K562 (cell line): ENCODE measurements around the gene NRM. TPM values are rescaled to one million over a fixed set of nuclear protein-coding genes. Genes with fewer than 3 reads are reported as not detected.

ENCODE experiments used
- ATAC-seq: fragments of 200-7000 bp; cut with Tn5 transposase; 3 replicates; pipeline ENCODE4 v1.9.1; 2020; ENCODE audit warnings: moderate library complexity
- BruUV-seq: library from RNA; stranded (reverse); fragments of 400-500 nt; replicated peaks from 2 replicates; lab custom pipeline; 2021; lab: Mats Ljungman, UMichigan
- CTCF ChIA-PET: fragments of 300-600 bp; formaldehyde crosslinking; extraction: SDS; loops from one replicate; lab custom pipeline; 2021; ENCODE audit warnings: low intra/inter-chr PET ratio; lab: Yijun Ruan, JAX
- POLR2A ChIA-PET: fragments of 300-600, 350-650 bp; sonication (Branson Sonifier 250); formaldehyde crosslinking; extraction: SDS; loops from one replicate; lab custom pipeline; 2021; ENCODE audit warnings: antibody characterized with exemption, inconsistent platforms; lab: Yijun Ruan, JAX
- DNase-seq, 4 experiments: peaks; one replicate each; pipeline versions ENCODE4 v3.0.0 to v3.0.0-alpha.2; 2011 to 2018; ENCODE audit warnings: low spot score in 3 of 4, mixed read lengths in 3 of 4; ENCODE audit errors: extremely low read depth in 1 of 4
- FAIRE-seq: peaks from 2 replicates; lab custom pipeline; 2011; peaks lifted over from hg19 to GRCh38; lab: Jason Lieb, UNC
- H2AFZ ChIP-seq: 2 replicates; pipeline ENCODE4 v1.6.0; 2011; ENCODE audit warnings: low read depth, low read length, control low read depth, inconsistent platforms
- H3K27ac ChIP-seq: fragments of 200-600 bp; 3 replicates; pipeline ENCODE4 v1.8.0; 2011; ENCODE audit warnings: low read depth, mild to moderate bottlenecking, control low read depth, inconsistent platforms, low read length, moderate library complexity, mixed read lengths; ENCODE audit errors: extremely low read depth
- H3K27me3 ChIP-seq, 2 experiments: fragments of 300-600 bp in 1 of 2; 2 replicates in 1 of 2; 3 replicates in 1 of 2; pipeline versions ENCODE4 v1.6.0 to v1.8.0; 2011; ENCODE audit warnings: inconsistent platforms in 2 of 2, low read length in 2 of 2, mild to moderate bottlenecking in 1 of 2, mixed read lengths in 1 of 2, moderate library complexity in 1 of 2; ENCODE audit not compliant: control insufficient read depth in 2 of 2, insufficient read depth in 2 of 2
- H3K36me3 ChIP-seq: fragments of 300-600 bp; 3 replicates; pipeline ENCODE4 v1.8.0; 2011; ENCODE audit warnings: mild to moderate bottlenecking, low read length, inconsistent platforms; ENCODE audit not compliant: control insufficient read depth, insufficient read depth
- H3K4me1 ChIP-seq, 2 experiments: fragments of 200-600 bp in 1 of 2; replicated peaks in 1 of 2; 2 replicates in 1 of 2; 3 replicates in 1 of 2; pipeline versions ENCODE4 v1.5.1 to v1.8.0; 2011; ENCODE audit warnings: inconsistent platforms in 2 of 2, low read length in 2 of 2, mild to moderate bottlenecking in 1 of 2, mixed read lengths in 1 of 2, moderate library complexity in 1 of 2; ENCODE audit not compliant: control insufficient read depth in 2 of 2, insufficient read depth in 2 of 2
- H3K4me2 ChIP-seq: 2 replicates; pipeline ENCODE4 v1.6.1; 2011; ENCODE audit warnings: low read length, control low read depth, inconsistent platforms, mixed read lengths; ENCODE audit not compliant: insufficient read depth
- H3K4me3 ChIP-seq: fragments of 200-600 bp; sonication (generic), shearing (Covaris generic); 2 replicates; pipeline ENCODE4 v1.5.1; 2016; ENCODE audit warnings: control low read depth, inconsistent platforms
- H3K79me2 ChIP-seq: fragments of 200-600 bp; 3 replicates; pipeline ENCODE4 v1.8.0; 2011; ENCODE audit warnings: low read length, inconsistent platforms; ENCODE audit not compliant: control insufficient read depth, insufficient read depth
- H3K9ac ChIP-seq, 2 experiments: 2 replicates each; pipeline versions ENCODE4 v1.6.0 to v1.6.1; 2011; ENCODE audit warnings: low read depth in 2 of 2, low read length in 2 of 2, control low read depth in 1 of 2, inconsistent platforms in 1 of 2, mild to moderate bottlenecking in 1 of 2, mixed read lengths in 1 of 2; ENCODE audit not compliant: insufficient read depth in 1 of 2
- H3K9me1 ChIP-seq: one replicate; pipeline ENCODE4 v1.6.0; 2011; ENCODE audit warnings: inconsistent platforms, mild to moderate bottlenecking, low read length, moderate library complexity; ENCODE audit not compliant: control insufficient read depth, insufficient read depth
- H3K9me3 ChIP-seq: replicated peaks from 2 replicates; pipeline ENCODE4 v1.5.1; 2011; ENCODE audit warnings: low read depth, low read length, inconsistent platforms; ENCODE audit not compliant: control insufficient read depth, insufficient read depth
- H4K20me1 ChIP-seq: replicated peaks from 2 replicates; pipeline ENCODE4 v1.6.1; 2011; ENCODE audit warnings: low read length, inconsistent platforms, mixed read lengths; ENCODE audit not compliant: control insufficient read depth, insufficient read depth
- ESRRB ChIP-seq: fragments of 250-450 bp; sonication (Bioruptor Pico); IDR thresholded peaks from 2 replicates; pipeline ENCODE4 v1.5.0; 2020; ENCODE audit warnings: mild to moderate bottlenecking, moderate library complexity, borderline replicate concordance
- FUS ChIP-seq: fragments of 200-400 bp; formaldehyde crosslinking; optimal IDR thresholded peaks from 2 replicates; pipeline ENCODE3; 2017; ENCODE audit warnings: low read depth, low read length
- HMGXB4 ChIP-seq: sonication (generic); formaldehyde crosslinking; IDR thresholded peaks from 2 replicates; pipeline ENCODE4 v1.8.1; 2023; ENCODE audit warnings: mild to moderate bottlenecking, missing genetic modification reagents
- NCOR1 ChIP-seq: fragments of 450-650 bp; IDR thresholded peaks from 2 replicates; pipeline ENCODE4 v1.6.1; 2016; ENCODE audit warnings: mild to moderate bottlenecking, moderate library complexity
- PCBP1 ChIP-seq: fragments of 200-400 bp; formaldehyde crosslinking; IDR thresholded peaks from 2 replicates; pipeline ENCODE4 v1.6.1; 2018; ENCODE audit warnings: mild to moderate bottlenecking, low read depth, low read length; ENCODE audit not compliant: poor library complexity, severe bottlenecking
- RCOR1 ChIP-seq, 2 experiments: IDR thresholded peaks; 2 replicates each; pipeline ENCODE4 v1.6.1; 2012; ENCODE audit warnings: low read depth in 2 of 2, low read length in 2 of 2, borderline replicate concordance in 1 of 2, improper control_type of control experiment in 1 of 2
- TAL1 ChIP-seq: fragments of 450-650 bp; IDR thresholded peaks from 2 replicates; pipeline ENCODE4 v1.6.1; 2016; ENCODE audit warnings: mild to moderate bottlenecking
- TCF7L2 ChIP-seq: fragments of 150-350 bp; IDR thresholded peaks from 2 replicates; pipeline ENCODE4 v1.6.1; 2016; ENCODE audit warnings: low read depth, mild to moderate bottlenecking, low read length, moderate library complexity
- ZBTB8A ChIP-seq: fragments of 450-650 bp; IDR thresholded peaks from 2 replicates; pipeline ENCODE4 v1.6.1; 2018; ENCODE audit warnings: mild to moderate bottlenecking, moderate library complexity; ENCODE audit not compliant: partially characterized antibody
- ZNF232 ChIP-seq: sonication (generic); formaldehyde crosslinking; IDR thresholded peaks from 2 replicates; pipeline ENCODE4 v1.8.0; 2022; ENCODE audit warnings: mild to moderate bottlenecking, missing genetic modification reagents
- ZNF318 ChIP-seq, 2 experiments: fragments of 450-650 bp; IDR thresholded peaks; 2 replicates each; pipeline ENCODE4 v1.6.1; 2016; ENCODE audit warnings: mild to moderate bottlenecking in 2 of 2, borderline replicate concordance in 1 of 2, low read depth in 1 of 2, moderate library complexity in 1 of 2
- ZNF778 ChIP-seq: fragments of 450-650 bp; formaldehyde crosslinking; IDR thresholded peaks from 2 replicates; pipeline ENCODE4 v1.4.0; 2020; ENCODE audit warnings: mild to moderate bottlenecking, moderate library complexity
- WGBS: fragments of 100-300 bp; shearing (Covaris generic); methylation state at CpG from one replicate; pipeline ENCODE4 v1.1.6; 2016; ENCODE audit warnings: low coverage, mixed read lengths; ENCODE audit not compliant: insufficient coverage; ENCODE audit errors: missing lambda C conversion rate; 5-methylcytosine and 5-hydroxymethylcytosine counted together
- in situ Hi-C: fragments of 300-500 bp; cut with MboI; formaldehyde crosslinking; loops from 4 replicates; pipeline ENCODE4 v1.15.0; 2018; ENCODE audit warnings: inconsistent platforms, mixed read lengths
- intact Hi-C: fragments of 100-400 bp; cut with micrococcal nuclease; formaldehyde crosslinking; loops from 2 replicates; pipeline ENCODE4 v1.14.2; 2022
- polyA plus RNA-seq, 8 experiments: library from polyadenylated mRNA; depleted of rRNA in 4 of 8; stranded (reverse) in 5 of 8; unstranded in 3 of 8; fragments of >200 nt; fragmentation: Nextera tagmentation in 2 of 8; fragmentation: Illumina TruSeq in 1 of 8; extraction: Ambion mirVana in 2 of 8; extraction: Trizol in 1 of 8; gene quantifications; 2 replicates each; pipeline versions ENCODE4 v1.2.1 to v1.2.3, GENCODE V29; 2011 to 2014; ENCODE audit warnings: inconsistent platforms in 1 of 8, missing spikeins in 1 of 8
- total RNA-seq, 7 experiments: library from RNA; depleted of rRNA in 6 of 7; stranded (reverse); fragments of >200 nt in 6 of 7; fragmentation: Illumina TruSeq in 2 of 7; extraction: Trizol in 2 of 7; gene quantifications; 2 replicates each; pipeline versions ENCODE4 v1.2.1 to v1.2.3, GENCODE V29; 2011 to 2021; ENCODE audit warnings: low replicate concordance in 1 of 7

Gene NRM
- total and polyA plus RNA-seq, 9 of the 15 experiments (the other 6 are each of a cell fraction or from before 2014, with no cell fraction given): 9.7 to 58.2 (median 18.1) TPM

- Histone ChIP-seq H3K36me3 (peaks cover 44% of the 10 kb centered on the region), H3K79me2 (peaks cover 91% of the 10 kb centered on the region), H3K9me3 (no peaks in the 10 kb centered on the region), H3K4me1 (peaks cover 21 to 25% of the 10 kb centered on the region in 2 experiments), H3K9ac (peak overlapping the region; percentile 96), H3K4me3 (peak overlapping the region; percentile 89), H4K20me1 (peaks cover 41% of the 10 kb centered on the region), H2AFZ (no peak overlapping the region), H3K4me2 (peak overlapping the region; percentile 86), H3K9me1 (peaks cover 1% of the 10 kb centered on the region), H3K27me3 (no peaks in the 10 kb centered on the region), H3K27ac (peak overlapping the region; percentile 91)
- DNase-seq (peak; percentile 57 to 89 (median 70)), ATAC-seq (peak; percentile 31), FAIRE-seq (no peak)
- WGBS: under 1% methylated on average over 29 of the region's 29 CpGs
- in situ Hi-C loops (loop anchor here (5.0 to 10.0 kb wide), 2 partner anchors 46 to 238 kb away; partner anchors contain the start of gene DHX16), intact Hi-C loops (loop anchor here (1.0 to 2.0 kb wide), 3 partner anchors 22 to 156 kb away; partner anchors contain the start of genes FLOT1 and PPP1R18)
- ChIA-PET POLR2A (interaction anchor here (0.6 to 27.1 kb wide), 9 partner anchors 9 to 345 kb away, joined by 3 to 524 read pairs (median 5); partner anchors contain the start of gene NRM), CTCF (interaction anchor here (0.7 to 5.0 kb wide), 2 partner anchors 35 to 41 kb away, joined by 6 to 92 read pairs; partner anchors contain the start of gene PPP1R18)
- no TSS peak for BruUV-seq
- no peak for TF ChIP-seq ZBTB8A
- TF ChIP-seq RCOR1 (IDR thresholded peaks at IDR 0.05; ENCODE audit: borderline replicate concordance in 1 of 2, low read depth in 2 of 2, low read length in 2 of 2): no peak
- 0 out of 2 replicates have a peak, but pooled peaks have one; percentile 2 for TF ChIP-seq NCOR1
- TF ChIP-seq PCBP1: no peak
- TF ChIP-seq FUS: no peak
- TF ChIP-seq ZNF778: no peak
- 0 out of 2 replicates have a peak, but pooled peaks have one; percentile 39 for TF ChIP-seq HMGXB4 (CRISPR knock-in tag)
- no peak for TF ChIP-seq ZNF318 (IDR thresholded peaks at IDR 0.05; ENCODE audit: borderline replicate concordance in 1 of 2, low read depth in 1 of 2)
- TF ChIP-seq ESRRB (CRISPR knock-in tag): 0 out of 2 replicates have a peak, but pooled peaks have one; percentile 34
- TF ChIP-seq TAL1: no peak
- peak; percentile 63; the same call in 1 of the 2 replicates for TF ChIP-seq ZNF232 (CRISPR knock-in tag)
- TF ChIP-seq TCF7L2: no peak
Observed at GRCh38 chr6:30720738-30721197, 30.0 kb upstream of the NRM start.
